CD4-positive, alpha-beta T cell treated with Interleukin-12 subunit alpha and Interleukin-12 subunit beta, for 1 hour (primary cell): ENCODE data around the gene PGM2.
A peak's percentile ranks its signal among the peaks of the same experiment; 100 is the strongest.
"Not testable (repeated sequence)": the region's sequence is repeated elsewhere in the genome, so short reads cannot be mapped to it uniquely, and the experiment has no call there.

Experiments used
- DNase-seq: peaks from one replicate; pipeline ENCODE4 v3.0.0-alpha.2; 2020

PGM2 gene

GRCh38 chr4:37818752-37819151 is 7.7 kb upstream of the PGM2 start:
- DNase-seq, result no peak

- not testable (repeated sequence) for DNase-seq
Measured at GRCh38 chr4:37820458-37820857, 6.0 kb upstream of the PGM2 start.

DNA sequence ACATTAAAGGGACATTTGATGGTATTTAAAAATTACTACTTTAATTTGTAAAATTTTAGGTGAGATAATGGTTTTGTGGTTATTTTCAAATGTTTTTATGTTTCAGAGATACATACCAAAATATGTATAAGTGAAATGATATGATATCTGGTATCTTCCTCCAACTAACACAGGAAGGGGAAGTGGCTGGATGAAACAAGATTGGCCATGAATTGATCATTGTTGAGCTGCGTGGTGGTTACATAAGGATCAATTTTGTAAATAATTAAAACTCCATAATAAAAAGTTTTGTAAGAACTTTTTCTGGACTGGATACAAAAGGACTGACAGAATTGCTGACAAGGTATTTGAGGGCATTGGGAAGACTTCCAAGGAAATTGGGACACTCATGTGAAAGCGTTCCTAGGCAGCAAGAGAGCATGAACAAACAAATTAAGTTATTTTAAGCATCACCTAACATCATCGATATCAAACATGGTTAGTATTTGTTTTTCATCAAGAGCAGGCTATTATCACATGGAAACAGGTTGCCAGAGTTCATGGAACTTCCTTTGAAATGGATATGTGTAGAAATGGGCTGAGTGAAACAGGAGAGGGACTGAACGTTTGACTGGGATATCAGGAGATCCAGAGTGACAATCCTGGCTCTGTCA is 4.4 kb upstream of the PGM2 start:
- DNase-seq, result no peak

DNA sequence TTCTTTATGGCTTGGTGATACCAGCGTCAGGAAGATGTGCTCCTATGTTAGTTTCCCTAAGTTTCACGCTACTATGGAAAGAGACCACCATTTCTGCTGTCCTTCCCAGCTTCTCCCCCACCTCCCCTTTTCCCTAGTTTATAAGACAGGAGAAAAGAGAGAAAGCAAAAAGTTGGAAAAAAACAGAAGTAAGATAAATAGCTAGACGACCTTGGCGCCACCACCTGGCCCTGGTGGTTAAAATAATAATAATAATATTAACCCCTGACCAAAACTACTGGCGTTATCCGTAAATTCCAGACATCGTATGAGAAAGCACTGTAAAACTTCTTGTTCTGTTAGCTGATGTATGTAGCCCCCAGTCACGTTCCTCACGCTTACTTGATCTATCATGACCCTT is 985 bp upstream of the PGM2 start:
- DNase-seq, result not testable (repeated sequence)

DNA sequence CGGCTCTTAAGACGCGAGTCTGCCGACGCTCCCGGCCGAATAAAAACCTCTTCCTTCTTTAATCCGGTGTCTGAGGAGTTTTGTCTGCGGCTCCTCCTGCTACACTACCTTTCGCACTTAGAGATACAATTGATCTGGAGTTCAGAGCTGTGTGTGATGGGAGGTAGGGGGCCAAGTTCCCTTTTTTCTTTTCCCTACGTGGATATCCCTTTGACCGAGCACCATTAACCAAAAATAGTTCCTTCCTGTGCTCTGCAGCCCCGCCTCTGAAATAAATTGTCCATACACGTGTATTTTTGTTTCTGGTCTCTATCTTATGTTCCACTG is 555 bp upstream of the PGM2 start:
- DNase-seq, result peak; percentile 17

GRCh38 chr4:37827030-37827685 is 672 bp downstream of the PGM2 start:
- no peak for DNase-seq

GRCh38 chr4:37827802-37828321 is 1.4 kb downstream of the PGM2 start:
- no peak for DNase-seq

- DNase-seq, result no peak
Measured at GRCh38 chr4:37828843-37829242, 2.4 kb downstream of the PGM2 start.

DNA sequence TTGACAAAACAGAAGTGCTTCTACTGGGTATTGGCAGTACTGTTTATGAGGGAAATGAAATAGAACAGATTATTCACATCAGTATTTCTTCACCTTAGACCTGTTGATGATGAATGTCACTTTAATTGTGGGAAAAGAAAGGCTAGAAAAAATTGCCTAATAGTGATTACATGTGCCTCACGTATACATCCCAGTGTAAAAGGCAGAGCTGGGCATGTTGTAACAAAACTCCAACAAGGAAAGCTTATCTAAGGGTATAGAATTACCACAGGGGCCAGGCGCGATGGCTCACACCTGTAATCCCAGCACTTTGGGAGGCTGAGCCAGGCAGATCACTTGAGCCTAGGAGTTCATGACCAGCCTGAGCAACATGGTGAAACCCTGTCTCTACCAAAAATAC is 4.2 kb downstream of the PGM2 start:
- DNase-seq, result no peak

- no peak for DNase-seq
Measured at GRCh38 chr4:37835031-37835430, 8.5 kb downstream of the PGM2 start.

GRCh38 chr4:37835806-37836205 is 9.3 kb downstream of the PGM2 start:
- DNase-seq, result no peak

- DNase-seq, result no peak
Measured at GRCh38 chr4:37836274-37836673, 9.8 kb downstream of the PGM2 start.

GRCh38 chr4:37836838-37837440 is 10.5 kb downstream of the PGM2 start:
- DNase-seq, result no peak

DNA sequence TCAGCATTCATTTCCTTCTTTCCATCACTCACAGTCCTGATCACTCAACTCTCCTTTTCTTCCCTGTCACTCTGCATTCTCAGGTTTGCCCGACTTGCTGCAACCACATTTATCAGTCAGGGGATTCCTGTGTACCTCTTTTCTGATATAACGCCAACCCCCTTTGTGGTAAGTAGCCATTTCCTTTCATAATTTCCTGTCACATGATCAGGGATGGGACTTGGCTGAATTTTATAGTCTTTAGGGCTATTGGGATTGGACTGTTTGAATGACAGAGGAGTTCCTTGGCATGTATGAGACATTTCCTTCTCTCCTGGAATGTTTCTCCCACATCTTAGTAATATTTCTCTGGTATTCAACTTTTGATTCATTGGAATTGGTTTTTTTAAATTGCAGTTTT is 11.0 kb downstream of the PGM2 start:
- no peak for DNase-seq

DNA sequence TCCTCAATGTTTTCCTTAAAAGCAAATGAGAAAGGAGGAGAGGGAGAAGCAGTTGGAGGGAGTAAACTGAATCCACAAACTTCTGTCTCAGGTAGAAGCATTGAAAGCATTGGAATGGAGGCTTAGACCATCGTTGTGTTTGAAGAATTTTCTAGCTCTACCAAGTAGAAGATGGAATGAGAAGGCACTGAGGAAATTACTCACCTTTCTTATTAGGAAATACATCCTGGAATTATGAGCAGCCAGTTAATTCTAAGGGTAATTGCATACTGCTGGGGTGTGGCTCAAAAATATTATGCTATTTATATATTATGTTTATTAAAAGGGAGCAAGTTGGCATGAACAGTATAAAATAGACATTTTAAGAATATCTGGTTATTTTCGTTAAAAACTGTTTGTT is 12.9 kb downstream of the PGM2 start:
- no peak for DNase-seq

DNA sequence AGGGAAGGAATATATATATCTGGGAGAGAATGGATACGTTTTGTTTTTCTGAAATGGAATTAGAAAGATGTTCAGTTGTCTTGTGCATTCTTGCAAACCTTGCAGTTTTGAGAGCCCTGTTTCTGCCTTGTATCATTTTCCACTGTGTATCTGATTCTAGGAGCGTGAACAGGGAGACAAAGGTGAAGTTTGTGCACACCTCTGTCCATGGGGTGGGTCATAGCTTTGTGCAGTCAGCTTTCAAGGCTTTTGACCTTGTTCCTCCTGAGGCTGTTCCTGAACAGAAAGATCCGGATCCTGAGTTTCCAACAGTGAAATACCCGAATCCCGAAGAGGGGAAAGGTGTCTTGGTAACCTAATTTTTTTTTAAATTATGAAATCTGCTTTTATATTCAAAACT is 17.7 kb downstream of the PGM2 start:
- DNase-seq, result no peak

- no peak for DNase-seq
Measured at GRCh38 chr4:37845201-37845600, 18.7 kb downstream of the PGM2 start.

GRCh38 chr4:37847311-37847884 is 20.9 kb downstream of the PGM2 start:
- no peak for DNase-seq

- DNase-seq, result no peak
Measured at GRCh38 chr4:37852376-37852775, 25.9 kb downstream of the PGM2 start.

- no peak for DNase-seq
Measured at GRCh38 chr4:37858112-37858511, 31.6 kb downstream of the PGM2 start.

- DNase-seq, result no peak
Measured at GRCh38 chr4:37858872-37859271, 32.4 kb downstream of the PGM2 start.

- DNase-seq, result no peak
Measured at GRCh38 chr4:37860266-37860665, 33.8 kb downstream of the PGM2 start.

DNA sequence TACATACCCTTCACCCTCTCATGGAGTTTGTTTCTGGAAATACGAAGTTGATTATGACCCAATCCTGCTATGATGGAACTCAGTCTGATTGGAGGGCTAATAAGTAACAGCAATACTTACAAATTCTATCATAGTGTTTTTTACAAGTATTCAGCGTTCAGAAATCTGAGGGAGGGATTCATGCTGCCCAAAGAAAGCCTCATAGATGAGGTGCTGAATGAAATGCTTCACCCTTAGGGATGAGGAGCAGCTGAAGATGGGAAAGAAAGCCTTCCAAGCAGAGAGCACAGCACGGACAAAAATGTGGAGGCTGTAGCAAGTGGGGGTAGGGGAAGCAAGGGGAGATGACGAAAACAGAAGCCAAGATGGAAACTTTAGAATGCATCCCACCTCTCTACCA is 36.5 kb downstream of the PGM2 start:
- no peak for DNase-seq

GRCh38 chr4:37864786-37865185 is 38.3 kb downstream of the PGM2 start:
- DNase-seq, result no peak
